ENCODE results near the gene TMEM255B.
"Not testable (repeated sequence)": the region's sequence is repeated elsewhere in the genome, so short reads cannot be mapped to it uniquely, and the experiment has no call there.

The TMEM255B gene

DNA sequence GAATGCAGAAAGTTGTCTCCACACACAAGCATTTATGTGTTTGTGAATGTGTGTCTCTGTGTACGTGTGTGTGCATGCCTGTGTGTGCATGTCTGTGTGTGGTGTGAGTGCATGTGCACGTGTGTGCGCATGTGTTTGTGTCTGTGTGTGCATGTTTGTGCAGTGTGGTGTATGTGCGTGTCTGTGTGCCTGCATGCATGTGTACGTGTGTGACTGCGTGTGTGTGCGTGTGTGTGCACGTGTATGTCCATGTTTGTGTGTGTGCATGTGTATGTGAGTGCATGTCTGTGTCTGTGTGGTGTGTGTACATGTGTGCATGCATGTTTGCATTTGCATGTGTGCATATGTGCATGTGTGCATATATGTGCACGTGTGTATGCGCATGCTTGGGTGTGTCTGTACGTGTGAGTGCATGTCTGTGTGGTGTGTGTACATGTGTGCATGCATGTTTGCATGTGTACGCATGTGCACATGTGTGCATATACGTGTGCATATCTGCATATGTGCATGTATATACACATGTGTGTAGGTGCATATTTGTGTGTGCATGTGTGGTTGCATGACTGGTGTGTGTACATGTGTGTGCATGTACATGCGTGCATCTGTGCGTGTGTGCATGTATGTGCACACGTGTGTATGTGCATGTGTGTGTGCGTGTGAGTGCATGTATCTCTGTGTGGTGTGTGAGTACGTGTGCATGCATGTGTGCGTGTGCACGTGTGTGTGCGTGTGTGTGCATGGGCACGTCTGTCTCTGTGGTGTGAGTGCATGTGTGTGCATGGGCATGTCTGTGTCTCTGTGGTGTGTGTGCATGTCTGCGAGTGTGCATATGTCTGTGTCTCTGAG is 8.2 kb upstream of the TMEM255B start:
- DNase-seq: no peak

DNA sequence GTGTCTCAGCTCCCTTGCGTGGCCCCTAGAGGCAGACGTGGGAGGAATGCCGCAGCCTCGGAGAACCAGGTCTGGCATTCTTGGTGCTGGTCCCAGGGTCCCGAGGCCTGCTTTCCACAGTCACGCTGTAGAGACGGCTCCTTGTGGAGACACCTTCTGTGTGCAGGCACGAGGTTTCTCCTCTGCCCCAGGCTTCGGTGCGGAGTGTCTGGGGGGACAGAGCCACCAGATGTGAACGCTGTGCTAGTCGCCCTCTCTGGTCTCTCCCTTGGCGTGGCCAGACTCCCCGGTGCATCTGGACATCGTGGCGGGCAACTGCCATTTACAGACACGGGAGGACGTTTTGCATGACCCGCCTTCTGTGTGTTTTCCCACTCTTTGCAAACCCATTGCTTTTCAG is 7.5 kb upstream of the TMEM255B start:
- no peak for DNase-seq

DNA sequence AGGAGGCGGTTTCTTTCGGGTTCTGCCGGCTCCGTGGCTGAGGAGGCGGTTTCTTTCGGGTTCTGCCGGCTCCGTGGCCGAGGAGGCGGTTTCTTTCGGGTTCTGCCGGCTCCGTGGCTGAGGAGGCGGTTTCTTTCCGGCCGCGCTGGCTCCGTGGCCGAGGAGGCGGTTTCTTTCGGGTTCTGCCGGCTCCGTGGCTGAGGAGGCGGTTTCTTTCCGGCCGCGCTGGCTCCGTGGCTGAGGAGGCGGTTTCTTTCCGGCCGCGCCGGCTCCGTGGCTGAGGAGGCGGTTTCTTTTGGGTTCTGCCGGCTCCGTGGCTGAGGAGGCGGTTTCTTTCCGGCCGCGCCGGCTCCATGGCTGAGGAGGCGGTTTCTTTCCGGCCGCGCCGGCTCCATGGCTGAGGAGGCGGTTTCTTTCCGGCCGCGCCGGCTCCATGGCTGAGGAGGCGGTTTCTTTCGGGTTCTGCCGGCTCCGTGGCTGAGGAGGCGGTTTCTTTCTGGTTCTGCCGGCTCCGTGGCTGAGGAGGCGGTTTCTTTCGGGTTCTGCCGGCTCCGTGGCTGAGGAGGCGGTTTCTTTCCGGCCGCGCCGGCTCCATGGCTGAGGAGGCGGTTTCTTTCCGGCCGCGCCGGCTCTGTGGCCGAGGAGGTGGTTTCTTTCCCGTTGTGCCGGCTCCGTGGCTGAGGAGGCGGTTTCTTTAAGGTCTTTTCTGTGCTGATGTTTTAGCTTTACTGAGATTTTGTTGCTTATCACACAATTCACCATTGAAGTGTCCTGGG is 6.6 kb upstream of the TMEM255B start:
- DNase-seq: not testable (repeated sequence)

DNA sequence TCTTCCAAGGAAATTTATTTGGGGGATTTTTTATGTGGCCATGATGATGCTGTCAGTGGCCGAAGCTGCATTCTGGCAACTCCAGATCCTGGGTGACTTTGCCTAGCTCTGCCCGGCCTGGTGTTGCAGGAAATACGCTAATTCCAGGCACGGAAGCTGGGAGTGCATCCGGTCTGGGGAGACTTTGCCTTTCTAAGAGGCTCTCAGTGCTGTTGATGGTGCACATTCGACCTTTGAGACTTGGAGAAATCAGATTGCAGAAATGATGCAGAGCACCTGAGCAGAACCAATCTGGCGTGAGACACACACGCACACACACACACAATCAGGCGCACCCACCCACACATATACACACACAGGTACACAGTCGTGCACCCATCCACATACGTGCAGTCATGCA is 5.9 kb upstream of the TMEM255B start:
- DNase-seq: no peak

DNA sequence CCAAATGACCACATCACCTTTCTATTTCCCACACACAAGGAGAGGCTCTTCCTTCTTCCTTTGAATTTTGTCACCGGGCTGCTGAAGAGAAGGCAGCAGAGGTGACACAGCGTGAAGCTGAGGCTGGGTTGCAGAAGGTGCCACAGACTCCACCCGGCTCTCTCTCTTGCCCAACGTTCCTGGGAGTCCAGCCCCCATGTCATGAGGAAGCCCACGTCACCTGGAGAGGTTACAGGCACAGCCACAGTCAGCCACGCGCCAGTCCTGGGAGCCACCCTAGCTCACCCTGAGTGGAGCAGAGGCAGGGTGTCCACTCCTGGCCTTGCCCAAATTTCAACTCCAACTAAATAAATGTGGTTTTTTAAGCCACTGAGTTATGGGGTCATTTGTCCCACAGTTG is 4.8 kb upstream of the TMEM255B start:
- no peak for DNase-seq

DNA sequence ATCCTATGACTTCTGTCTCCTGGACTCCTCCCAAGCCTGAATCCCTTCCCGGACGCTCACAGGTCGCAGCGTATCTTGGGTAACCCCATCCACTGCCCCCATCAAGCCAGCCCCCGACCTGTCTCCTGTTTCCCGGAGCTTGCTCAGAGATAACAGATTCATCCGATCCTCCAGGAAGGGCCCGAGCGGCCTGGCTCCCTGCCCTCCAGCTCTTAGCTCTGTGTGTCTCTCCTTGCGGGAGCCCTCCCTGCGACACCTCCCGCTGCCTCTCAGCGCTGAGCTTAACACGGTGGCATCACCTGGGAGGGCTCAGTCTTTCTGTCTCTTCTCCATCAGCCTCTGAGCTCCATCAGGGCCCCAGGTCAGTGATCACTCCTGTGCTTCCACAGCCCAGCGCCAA is 4.3 kb upstream of the TMEM255B start:
- no peak for DNase-seq

DNA sequence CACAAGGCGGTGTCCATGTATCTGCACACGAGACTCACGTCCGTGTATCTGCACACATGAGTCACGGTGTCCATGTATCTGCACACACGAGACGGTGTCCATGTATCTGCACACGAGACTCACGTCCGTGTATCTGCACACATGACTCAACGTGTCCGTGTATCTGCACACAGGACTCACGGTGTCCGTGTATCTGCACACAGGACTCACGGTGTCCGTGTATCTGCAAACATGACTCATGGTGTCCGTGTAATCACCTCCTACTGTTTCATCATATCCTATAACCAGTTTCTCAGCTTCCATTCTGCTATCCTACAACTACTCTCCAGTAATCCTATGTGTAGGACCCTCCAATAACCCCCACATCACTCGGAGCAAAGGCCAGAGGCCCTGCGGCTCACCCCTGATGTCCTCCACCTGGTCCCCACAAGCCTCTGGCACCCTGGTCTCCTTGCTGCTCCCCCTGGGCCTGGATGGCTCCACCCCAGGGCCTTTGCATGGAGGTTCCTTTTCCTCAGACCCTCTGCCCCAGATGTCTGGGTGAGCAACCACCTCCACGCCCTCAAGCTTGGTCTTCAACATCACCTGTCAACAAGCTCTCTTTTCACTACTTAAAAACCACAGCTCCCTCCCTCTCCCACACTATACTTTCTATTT is 2.5 kb upstream of the TMEM255B start:
- DNase-seq: no peak

DNA sequence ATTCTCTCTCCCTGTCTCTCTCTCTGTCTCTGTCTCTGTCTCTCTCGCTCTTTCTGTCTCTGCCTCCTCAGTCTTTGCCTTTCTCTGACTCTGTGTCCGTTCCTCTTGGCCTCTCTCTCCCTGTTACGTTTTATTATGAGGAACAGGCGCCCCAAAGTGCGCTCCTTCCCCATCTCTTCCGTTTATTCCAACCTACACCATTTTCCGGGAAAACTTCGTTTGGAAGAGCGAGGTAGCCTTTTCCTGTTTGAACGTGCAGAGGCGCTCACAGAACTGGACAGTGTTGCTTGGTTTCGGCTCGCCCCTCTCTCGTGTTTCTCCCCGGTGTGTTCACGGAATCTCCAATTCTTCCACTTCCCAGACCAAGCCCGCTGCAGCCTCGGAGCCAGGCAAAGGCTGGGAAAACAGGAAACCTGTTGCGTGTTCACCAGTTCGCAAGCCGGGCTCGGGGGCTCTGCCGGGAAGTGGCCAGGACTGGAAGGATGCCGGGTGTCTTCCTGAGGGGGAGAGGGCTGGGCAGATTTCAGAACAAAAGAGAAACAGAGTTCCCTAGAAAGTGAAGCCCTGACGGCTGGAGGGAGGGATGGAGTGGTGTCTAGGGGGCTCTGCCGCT is 605 bp downstream of the TMEM255B start:
- no peak for DNase-seq

DNA sequence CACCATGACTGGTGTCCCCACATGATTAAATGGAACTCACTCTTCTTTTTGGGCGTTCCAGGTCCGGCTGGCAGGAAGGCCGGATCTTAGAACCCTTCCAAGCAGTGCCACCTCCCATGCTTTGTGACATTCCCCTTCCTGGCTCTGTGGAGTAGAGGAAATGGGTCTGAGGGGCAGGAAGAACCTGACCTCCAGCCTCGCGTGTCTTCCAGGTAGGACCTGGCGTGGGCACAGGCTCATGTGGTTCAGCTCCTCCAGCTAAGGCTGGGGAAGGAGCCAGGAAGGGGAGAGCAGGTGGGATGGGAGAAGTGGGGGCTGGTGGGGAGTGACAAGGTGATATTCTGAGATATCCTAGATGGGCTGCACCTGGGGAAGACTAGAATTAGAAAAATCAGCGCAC is 2.1 kb downstream of the TMEM255B start:
- no peak for DNase-seq

DNA sequence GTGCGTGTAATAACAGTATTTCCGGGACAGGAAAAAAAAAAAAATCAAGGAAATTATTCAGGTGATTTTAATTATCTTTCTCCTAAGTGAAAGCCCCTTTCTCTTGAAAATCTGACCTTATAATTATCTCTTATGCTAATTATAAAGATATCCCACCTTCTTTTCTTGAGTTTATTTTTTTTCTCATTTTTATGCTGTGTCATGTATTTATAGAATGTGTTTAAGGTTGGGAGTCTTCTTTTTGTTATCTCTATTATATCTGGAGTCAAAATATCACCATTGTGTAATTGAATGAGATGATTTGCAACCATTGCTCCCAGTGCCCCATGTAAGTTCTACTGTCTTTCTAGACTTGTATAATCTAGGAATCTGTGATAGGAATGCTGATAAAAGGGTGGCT is 3.0 kb downstream of the TMEM255B start:
- no peak for DNase-seq

DNA sequence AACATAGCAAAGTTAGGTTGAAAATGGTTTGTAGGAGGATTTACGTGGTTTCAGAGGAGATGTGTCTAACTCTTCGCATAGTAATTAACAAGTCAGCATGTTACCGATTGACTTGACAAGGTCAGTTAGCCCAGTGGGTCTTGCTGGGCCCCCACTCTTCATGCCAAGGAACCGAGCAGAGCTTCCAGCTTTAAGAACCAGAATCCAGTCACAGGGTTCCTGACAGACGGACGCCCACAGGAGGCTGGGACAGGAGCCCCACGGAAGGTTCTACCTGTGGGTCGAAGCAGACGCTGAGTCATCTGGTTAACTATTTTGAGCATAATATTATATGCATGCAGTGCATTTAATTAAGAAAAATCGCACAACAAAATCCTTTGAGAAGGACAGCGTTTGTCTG is 3.5 kb downstream of the TMEM255B start:
- no peak for DNase-seq

DNA sequence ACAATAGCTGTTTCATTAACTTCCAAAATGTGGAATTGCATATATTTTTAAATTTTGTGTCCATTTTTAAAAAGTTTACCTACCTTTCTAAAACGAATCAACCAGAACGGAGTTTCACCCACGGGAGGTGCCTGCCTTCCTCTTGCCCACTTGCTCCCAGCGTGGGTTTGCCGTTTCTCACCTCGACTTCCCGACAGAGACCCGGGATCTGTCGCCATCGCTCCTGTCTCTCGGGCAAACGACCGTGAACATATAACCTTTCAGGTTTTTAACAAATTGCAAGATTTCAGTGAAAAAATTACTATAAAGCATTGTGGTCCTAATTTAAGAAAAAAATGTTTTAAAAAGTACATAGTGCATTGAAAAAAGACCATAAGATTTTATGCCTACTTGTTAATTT is 4.2 kb downstream of the TMEM255B start:
- DNase-seq: no peak

DNA sequence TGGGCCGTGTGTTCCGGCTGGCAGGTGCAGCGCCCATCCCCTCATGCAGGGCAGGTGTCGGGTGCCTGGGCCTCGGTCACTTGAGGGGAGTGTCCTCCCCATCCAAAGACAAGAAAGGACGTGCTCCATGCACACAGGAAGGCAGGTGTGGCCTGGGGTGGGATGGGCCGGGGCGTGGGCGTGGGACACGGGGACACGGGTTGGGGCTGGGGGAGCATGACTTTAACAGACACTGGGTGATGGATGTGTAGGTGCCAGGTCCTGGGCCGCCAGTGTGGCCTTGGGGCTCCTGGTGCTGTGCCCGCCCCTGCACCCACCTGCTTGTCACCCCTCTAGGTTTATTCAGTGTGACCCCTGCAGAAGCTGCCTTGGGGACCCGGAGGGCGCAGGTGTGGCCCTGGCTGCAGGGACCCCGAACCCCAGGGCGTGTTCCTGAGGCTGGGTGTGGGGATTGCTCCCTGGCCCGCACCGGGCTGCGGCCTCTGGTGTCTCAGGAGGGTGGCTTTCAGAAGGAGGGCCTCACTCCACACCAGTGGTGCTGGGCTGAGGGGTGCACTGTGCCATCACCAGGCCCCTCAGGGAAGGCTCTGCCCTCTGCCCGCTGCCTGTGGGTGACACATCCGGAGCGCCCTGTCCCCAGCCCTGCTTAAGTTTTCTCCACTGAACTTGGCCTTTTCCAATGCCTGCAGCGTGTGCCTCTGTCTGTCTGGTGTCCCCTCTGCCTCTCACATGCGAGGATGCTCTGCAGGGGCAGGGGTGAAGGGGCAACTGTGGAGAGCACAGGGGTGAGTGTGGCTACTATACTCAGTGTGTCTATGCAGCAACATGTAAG is 5.2 kb downstream of the TMEM255B start:
- no peak for DNase-seq

DNA sequence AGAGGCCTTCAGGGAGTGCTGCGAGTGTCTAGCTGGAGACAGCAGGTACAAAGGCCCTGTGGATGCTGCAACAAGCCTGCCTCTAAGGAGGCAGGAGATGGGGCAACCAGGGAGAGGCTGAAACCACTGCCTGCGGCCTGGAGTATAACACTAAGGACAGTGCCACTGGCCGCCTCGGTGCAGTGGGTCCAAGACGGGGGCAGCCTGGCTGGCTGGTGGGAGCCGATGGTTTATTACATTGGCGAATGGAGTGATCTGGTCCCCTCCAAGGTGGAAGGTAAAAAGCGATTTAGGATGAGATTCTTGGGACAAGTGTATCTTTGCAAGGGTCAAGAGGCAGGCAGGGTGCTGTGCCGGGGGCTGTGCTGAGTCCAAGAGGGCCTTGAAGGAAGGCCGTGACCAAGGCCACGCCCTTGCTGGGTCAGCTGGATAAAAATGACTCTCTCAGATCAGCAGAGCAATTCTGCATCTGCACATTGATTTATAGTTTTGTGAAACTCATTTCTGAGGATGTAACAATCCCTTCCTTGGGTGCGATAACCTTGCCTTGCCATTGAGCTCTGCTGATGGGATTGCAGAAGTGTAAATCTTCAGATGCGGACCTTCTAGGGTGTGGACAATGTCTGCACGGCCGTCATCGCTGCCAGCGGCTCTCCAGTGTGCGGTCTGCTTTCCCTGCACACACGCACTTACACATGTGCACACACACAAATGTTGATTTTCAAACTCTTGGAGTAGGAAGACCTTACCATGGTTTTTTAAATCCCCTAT is 6.0 kb downstream of the TMEM255B start:
- DNase-seq: no peak

DNA sequence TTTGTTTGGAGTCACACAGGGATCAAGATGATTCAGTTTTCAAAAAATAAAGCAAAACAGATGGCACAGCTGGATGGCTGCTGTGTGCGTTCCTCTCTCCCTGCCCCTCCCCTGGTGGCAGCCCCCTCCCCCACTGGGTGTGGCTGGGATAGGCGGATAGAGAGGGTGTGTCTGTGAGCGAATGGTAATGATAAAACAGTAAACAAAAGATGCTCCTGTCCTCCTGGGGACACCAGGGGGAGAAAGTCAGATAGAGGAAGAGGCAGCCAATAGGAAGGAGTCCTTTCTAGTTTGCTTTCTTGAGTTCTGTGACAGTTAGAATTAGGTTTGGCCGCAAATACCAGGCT is 6.5 kb downstream of the TMEM255B start:
- no peak for DNase-seq

DNA sequence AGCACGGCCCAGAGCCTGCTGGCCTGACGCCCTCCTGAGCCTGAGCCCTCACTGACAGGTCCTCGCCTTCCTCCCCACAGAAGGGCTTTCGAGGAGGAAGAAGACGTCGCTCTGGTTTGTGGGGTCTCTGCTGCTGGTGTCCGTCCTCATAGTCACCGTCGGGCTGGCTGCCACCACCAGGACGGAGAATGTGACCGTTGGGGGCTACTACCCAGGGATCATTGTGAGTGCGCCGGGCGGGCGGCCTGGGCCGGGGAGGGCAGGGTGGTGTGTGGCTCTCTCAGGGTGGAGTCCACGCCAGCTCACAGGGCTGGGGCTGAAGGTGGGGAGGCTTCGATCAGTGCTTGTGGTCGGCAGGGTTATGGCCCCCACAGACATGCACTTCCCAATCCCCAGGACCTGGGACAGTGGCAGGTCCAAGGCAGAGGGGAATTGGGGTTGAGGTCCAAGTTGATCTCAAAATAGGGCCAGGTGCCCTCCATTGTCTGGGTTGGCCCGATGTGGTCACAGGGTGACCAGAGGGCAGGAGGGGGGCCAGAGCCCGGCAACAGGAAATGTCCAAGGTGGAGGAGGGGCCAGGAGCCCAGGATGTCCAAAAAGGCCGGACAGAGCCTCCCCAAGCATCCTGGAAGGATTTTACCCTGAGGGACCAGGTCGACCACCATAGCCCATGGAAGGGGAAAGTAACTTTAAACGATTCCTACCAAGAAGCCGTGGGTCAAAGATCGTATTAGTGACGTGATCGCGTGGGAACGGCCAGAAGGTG is 7.2 kb downstream of the TMEM255B start:
- DNase-seq: no peak

DNA sequence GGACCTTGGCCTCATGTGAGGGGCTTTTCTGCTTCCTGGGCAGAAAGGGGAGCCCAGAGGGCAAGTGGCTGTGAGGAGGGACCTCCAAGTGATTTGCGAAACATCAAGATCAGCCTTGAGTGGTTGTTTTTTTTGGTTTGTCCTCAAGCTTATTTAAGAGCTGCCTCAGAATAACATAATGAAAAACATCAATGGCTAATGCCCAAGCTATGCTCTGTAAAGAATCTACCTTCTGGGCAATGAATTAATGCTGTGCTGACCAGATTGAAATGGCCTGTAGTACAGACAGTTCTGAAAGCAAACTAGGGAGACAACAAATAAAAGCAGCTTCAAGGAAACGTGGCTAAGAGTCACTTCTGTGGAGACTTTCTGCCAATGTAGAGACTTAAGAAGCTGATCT is 8.3 kb downstream of the TMEM255B start:
- DNase-seq: no peak

DNA sequence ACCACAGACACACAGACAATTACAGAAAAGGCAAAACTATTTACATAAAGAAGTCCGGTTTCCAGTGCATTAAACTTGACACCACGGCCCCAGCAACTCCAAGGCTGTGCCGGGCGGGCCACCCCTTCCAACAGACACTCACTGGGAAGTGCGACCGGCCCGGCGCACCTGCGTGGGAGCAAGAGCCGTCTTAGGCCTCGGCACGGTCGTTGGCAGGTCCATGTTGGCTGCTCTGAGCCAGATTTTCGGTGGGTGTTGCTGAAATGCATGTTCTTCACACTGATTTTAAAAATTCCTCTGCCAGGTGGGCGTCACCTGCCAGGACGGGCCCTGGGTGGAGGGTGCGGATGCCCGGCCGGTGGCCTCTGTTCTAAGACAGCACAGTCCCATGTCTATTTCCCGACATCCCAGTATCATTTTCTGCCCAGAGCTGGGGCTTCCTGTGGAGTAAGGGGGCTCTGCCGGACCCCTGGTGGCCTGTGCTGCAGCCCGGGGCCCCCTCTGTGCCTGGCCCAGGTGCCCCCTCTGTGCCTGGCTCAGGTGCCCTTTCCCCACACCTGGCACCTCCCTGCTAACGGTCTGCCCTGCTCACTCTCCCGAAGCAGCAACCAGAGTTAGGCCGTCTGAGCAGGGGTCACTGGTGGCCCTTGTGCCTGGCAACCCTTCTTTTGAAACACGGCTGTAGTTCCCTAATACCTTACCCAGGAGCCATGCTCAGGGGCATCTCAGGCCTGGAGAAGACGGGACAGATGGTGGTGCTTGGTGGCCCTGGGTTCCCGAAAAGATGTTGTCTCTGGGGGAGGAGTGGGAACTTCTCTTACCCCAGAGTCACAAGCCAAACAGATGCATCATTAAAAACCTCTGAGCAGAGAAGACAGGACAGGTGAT is 9.2 kb downstream of the TMEM255B start:
- no peak for DNase-seq

DNA sequence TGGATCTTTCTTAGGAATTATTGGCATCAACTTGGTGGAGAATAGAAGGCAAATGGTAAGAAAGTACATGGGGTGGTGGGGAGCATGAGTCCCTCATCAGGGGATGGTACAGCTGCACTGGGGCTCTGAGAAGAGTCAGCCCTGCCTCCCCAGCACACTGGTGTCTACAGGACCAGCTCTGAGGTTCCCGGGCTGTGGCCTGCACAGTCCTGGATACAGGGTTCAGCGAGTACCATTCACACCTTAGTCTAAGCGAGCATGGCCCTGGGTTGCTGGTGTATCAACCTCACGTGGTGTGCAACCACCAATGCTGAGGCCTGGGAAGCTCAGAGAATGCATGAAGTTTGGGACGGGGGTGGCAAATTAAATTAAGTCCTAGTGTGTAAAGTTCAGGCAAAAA is 10.1 kb downstream of the TMEM255B start:
- no peak for DNase-seq

DNA sequence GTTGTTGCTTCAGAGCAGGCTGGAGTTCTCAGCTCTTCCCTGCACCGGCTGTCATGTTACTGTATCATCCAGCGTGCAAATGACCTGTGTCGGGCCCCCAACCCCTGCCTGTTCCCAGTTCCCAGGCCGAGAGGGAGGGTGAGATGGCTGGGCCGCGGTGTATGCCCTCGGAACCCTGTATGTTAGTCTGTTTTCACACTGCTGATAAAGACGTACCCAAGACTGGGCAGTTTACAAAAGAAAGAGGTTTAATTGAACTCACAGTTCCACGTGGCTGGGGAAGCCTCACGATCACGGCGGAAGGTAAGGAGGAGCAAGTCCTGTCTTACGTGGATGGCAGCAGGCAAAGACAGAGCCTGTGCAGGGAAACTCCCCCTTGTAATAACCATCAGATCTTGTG is 10.9 kb downstream of the TMEM255B start:
- DNase-seq: no peak

Data from stimulated activated CD4-positive, alpha-beta T cell treated with anti-CD3 and anti-CD28 coated beads, Interleukin-15, amount 100 ng/mL, for 24 hours (primary cell).